Fibroblast of skin of scalp (primary cell): ENCODE data around the gene PKP3.

ENCODE experiments used
- DNase-seq: peaks from one replicate; pipeline ENCODE4 v3.0.0-alpha.2; 2013

Gene PKP3

GRCh38 chr11:444396-445144, 50.6 kb downstream of the PKP3 start:
- DNase-seq: no peak

GRCh38 chr11:445765-446588, 52.0 kb downstream of the PKP3 start:
- no peak for DNase-seq

GRCh38 chr11:446891-447290, 52.9 kb downstream of the PKP3 start:
- DNase-seq: no peak

GRCh38 chr11:447923-448731, 54.1 kb downstream of the PKP3 start:
- DNase-seq: peak; percentile 92

GRCh38 chr11:449889-450808, 56.1 kb downstream of the PKP3 start, which contains the start of gene PTDSS2:
Gene PTDSS2, plus strand, starts transcription at chr11:450279. Its CDS starts 177 bp downstream, at chr11:450456.
- peak; percentile 95 for DNase-seq

- DNase-seq: peak; percentile 60
Measured at GRCh38 chr11:450809-451451, 56.9 kb downstream of the PKP3 start.

- no peak for DNase-seq
Measured at GRCh38 chr11:451738-452137, 57.7 kb downstream of the PKP3 start.

- no peak for DNase-seq
Measured at GRCh38 chr11:452203-452744, 58.3 kb downstream of the PKP3 start.

GRCh38 chr11:452916-453527, 59.0 kb downstream of the PKP3 start:
- no peak for DNase-seq

GRCh38 chr11:453564-453963, 59.6 kb downstream of the PKP3 start:
- no peak for DNase-seq

- no peak for DNase-seq
Measured at GRCh38 chr11:454043-454442, 60.0 kb downstream of the PKP3 start.
